EL (cell line): ENCODE measurements around the gene TSPAN4.

ENCODE experiments used
- DNase-seq: peaks from one replicate; pipeline ENCODE4 v3.0.0-alpha.2; 2016

The TSPAN4 gene

DNA sequence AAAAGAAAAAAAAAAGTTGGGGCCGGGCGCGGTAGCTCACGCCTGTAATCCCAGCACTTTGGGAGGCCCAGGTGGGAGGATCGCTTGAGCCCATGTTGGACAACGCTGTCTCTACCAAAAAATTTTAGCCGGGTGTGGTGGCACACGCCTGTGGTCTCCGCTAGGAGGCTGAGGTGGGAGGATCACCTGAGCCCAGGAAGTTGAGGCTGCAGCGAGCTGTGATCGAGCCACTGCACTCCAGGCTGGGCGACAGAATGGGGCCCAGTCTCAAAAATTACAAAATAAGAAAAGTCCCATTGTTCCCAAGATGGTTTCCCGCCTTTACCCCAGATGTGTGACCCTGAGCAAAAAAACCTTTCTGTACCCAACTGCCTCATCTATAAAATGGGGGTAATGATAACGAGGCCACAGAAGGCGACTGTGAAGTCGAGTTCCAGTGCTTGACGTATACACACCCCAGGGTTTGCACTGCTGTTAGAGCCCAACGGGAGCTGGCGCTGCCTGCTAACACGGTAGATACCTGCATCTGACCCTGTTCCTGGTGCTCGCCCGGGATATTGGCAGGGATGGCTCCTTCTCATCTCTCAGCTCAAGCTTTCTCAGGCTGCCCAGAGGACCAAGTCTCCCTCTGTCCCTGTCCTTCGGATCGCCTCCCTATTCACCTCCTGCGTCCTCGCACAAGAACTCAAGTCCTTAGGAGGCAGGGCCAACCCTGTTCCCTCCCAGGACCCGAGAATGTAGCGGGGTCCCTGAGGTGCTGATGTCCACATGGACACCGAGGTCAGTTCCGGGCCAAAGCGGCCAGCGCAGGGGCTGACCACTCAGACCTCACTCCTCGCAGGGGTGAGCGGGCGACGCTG, 34.0 kb upstream of the TSPAN4 start:
- no peak for DNase-seq

DNA sequence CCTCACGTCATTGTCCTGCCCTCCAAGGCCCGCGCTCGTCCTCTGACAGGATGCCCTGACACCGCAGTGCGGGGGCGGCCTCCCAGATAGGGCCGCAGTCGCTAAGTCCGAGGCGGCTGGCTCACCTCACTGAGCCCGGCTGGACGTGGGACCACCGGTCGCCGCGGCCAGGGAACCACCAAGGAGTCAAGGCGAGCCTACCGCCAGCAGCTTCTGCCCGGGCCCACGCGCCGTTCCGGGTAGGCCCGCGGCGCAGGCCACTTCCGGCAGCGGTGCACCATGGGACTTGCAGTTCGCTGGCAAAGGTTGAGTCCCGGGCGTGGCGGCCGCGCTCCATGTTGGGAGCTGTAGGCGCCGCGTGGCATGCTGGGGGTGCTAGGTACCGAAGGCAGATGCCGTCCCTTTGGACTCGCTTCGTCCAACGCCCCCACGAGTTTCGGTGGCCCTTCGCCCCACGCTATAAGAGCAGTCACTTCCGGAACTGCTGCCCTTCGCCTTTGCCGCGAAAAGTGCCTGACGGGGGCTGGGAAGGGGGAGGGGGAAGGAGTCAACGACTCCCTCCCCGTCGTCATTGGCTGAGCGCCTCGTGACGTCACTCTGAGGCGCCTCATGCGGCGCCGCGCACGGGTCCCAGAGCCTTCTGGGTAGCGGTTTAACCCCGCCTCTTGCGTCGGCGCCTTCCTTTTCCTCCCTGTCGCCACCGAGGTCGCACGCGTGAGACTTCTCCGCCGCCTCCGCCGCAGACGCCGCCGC, 33.2 kb upstream of the TSPAN4 start, which contains the start of gene RPLP2:
Gene RPLP2, plus strand, starts transcription at position 681 of the 753 bp plus-strand sequence. CDS start 268 bp downstream, outside the sequence.
- DNase-seq, result peak; percentile 97

DNA sequence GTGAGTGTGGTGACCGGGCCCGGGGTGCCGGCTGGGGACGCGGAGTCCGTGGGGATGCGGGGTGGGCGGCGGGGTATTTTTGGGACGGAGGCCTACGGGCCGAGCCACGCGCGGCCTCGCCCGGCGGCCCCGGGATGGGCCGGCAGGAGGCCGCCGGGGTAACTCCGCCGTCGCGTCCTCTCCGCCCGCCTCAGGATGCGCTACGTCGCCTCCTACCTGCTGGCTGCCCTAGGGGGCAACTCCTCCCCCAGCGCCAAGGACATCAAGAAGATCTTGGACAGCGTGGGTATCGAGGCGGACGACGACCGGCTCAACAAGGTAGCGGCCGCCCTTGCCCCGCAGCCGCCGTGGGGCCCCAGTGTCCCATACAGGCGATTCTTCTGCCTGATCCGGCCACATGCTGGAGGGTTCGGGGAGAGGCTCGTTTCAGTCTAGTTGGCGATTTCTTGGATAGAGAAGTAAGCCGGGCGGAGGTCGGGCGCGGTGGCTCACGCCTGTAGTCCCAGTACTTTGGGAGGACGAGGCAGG, 32.5 kb upstream of the TSPAN4 start:
- DNase-seq, result no peak

DNA sequence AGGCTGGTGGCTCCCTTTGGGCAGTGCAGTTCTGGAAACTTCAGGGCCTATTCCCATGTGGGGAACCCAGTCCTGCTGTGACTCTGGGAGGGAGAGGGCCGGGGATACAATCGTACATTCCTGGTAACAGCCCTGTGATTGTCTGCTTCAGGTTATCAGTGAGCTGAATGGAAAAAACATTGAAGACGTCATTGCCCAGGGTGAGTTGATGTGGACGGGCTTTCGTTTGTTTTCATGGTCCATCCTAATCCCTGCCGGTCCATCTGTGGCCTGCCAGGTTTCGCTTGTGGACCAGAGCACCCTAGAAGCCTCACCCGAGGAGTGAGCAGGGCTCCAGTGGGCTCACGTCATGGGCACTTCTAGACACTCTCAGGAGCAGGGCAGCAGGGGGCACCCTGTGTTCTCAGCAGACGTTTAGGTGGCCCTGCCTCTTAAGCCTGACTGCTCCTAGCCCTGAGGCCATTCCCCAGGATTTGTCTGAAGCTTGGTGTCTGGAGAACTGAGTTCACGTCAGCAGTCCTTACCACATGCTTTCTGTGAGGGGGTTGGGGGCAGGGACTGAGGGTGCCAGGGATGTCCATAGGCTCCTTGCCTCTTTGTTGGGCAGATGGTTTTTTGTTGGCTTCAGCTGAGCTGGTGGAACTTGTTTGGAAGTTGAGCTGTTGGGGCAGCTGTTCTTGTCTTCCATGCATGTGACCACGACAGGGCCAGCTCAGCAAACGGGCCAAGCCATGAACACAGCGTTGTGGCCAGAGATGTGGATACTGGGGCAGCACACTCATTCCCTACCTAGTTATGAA, 31.0 kb upstream of the TSPAN4 start:
- peak; percentile 42 for DNase-seq

DNA sequence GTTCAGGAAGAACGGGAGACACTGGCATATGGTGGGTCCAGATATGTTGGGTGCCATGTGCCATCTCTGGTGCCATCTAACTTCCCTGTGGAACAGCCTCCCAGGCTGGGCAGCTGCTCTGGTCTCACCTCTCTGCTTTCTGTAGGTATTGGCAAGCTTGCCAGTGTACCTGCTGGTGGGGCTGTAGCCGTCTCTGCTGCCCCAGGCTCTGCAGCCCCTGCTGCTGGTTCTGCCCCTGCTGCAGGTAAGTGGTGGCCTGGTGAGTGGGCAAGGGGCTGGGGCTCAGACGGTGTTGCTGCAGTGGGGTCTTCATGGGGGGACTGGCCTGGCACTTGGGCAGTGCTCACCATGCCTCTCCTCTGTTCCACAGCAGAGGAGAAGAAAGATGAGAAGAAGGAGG, 30.3 kb upstream of the TSPAN4 start:
- no peak for DNase-seq

DNA sequence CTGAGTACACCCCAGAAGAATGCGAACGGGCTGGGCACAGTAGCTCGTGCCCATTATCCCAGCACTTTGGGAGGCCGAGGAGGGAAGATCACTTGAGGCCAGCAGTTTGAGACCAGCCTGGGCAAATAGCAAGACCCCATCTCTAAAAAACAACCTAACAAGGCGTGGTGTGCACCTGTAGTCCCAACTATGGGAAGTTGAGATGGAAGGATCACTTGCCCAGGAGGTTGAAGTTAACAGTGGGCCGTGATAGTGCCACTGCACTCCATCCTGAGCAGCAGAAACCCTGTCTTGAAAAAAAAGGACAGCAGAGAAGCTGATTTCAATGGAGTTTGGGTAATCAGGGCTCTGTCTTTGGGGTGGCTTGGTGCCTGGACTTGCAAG, 29.6 kb upstream of the TSPAN4 start:
- no peak for DNase-seq

DNA sequence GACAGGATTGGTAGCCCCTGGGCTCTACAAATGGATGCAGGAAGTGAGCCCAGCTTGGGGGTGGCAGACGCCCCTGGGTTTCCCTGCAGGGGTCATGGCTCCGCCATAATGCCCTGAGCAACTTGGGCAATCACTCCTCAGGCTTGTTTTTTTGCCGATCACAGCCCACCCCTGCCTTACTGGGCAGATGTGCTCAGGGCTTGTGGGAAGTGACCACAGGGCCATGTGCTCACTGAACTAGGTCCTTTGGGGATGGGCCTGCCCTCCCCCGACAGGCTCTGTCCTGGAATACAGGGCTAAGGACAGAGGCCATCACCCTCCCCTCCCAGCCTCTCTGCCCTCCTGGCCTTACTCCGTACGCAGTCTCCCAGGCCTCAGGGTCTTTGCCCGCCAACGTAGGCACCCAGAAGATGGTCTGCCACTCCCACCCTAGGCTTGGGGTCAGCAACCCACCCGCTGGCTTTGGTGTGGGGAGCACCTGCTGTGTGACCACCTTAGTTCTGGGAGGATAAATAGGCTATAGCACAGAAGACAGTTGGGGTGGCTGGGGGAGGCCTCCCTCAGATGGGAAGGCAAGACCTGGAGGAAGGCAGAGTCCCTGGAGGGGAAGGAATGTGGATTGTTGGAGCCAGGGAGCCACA, 29.1 kb upstream of the TSPAN4 start:
- no peak for DNase-seq

DNA sequence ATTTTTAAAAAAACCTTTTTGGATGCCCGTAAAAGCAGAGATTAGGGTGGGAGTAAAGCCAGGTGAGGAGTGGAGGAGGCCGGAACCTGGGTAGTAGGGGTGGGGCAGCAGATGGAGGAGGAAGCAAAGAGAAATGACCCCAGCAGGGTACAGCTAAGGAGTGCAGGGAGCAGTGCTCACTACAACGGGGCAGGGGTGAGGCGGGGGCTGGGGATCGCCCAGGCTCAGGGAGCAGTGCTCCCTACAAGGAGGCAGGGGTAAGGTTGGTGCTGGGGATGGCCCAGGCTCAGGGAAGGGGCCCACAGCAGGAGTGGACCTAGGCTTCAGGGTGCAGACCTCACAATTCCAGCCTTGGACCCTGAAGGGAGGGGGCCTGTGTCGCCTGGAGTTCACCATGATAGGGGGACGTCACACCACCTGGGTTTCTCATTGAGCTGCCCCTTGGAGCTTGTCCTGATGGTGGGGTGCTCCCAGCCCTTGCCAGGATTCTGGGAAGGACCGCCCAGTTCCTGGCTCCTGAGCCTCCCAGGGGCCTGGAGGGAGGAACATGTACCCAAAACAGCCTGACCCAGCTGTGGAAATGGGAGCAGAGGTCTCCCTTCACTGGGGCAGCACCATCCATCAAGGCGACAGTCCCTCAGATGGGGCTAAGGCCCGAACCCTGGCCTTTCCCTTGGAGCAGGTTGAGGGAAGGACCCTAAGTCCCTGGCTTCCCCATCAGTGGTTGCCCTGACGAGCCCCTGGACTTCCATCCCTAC, 26.8 kb upstream of the TSPAN4 start:
- DNase-seq, result no peak

DNA sequence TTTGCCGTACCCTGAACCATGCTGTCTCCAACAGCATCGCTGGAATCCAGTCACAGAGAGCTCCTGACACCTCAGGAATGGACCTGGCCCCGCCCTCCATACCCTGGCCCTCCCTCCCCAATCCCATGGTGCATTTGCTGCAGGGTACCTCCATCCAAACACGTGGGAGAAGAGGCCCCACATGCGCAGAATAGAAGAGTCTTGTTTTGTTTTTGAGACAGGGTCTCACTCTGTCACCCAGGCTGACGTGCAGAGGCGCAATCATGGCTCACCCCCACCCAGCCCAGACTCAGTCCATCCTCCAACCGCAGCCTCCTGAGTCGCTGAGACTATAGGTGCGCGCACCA, 26.2 kb upstream of the TSPAN4 start:
- no peak for DNase-seq

DNA sequence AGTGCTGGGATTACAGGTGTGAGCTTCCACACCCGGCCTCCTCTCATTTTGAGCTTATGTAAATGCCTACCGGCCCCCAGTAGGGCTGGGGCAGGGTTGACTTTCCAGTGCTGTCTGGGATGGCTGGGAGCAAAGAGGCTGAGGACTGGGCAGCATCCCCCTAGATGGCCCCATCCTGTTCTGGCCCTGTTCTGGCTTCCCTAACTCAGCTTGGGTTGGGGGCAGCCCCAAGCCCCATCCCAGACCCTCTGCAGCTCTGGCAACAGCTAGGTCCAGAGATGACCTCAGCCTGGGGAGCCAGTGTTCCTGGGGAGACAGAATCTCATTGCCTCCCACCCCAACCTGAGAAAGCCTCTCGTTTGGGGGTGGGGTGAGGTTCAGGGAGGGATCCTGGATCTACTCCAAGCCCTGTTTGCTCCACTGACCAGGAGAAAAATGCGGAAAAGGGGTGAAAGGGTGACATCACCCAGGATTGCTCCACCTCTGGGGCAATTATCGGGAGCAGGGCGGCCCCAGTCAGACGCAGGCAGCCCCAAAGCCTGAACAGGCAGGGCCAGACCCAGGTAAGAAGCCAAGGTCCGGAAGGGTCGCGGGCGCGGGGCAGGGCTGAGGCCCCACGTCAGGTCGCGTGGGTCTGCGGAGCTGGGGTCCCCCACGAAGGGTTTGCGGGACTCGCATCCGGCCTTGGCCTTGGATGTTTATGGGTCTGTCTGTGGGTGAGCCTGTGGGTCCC, 24.1 kb upstream of the TSPAN4 start, which contains the start of gene PNPLA2:
Gene PNPLA2, plus strand, starts transcription at position 519 of the 733 bp plus-strand sequence. CDS start 805 bp downstream, outside the sequence.
- peak; percentile 79 for DNase-seq

DNA sequence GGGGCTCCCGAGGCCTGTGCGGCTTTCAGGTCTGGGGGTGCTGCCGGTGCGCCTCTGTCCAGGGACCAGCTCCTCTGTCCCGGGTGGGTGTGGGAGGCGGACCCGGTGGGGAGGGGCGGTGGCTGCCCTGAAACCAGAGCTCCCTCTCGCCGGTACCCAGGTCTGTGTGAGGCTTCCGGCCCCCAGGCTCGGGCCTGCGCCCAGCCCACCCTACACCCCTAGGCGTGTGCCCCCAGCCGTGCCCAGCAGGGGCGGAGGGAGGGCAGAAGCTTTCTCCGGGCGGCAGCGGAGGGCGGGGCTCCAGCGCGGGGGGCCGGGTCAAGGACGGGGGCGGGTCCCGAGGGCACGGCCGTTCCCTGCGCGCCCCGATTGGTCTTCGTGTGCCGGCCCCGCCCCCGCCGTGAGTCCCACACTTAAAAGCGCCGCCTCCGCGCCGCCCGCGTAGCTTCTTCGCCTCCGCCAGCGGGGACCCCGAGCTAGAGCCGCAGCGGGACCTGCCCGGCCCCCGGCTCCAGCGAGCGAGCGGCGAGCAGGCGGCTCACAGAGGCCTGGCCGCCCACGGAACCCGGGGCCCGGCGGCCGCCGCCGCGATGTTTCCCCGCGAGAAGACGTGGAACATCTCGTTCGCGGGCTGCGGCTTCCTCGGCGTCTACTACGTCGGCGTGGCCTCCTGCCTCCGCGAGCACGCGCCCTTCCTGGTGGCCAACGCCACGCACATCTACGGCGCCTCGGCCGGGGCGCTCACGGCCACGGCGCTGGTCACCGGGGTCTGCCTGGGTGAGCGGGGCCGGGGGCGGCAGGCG, 23.3 kb upstream of the TSPAN4 start:
- DNase-seq, result peak; percentile 89

DNA sequence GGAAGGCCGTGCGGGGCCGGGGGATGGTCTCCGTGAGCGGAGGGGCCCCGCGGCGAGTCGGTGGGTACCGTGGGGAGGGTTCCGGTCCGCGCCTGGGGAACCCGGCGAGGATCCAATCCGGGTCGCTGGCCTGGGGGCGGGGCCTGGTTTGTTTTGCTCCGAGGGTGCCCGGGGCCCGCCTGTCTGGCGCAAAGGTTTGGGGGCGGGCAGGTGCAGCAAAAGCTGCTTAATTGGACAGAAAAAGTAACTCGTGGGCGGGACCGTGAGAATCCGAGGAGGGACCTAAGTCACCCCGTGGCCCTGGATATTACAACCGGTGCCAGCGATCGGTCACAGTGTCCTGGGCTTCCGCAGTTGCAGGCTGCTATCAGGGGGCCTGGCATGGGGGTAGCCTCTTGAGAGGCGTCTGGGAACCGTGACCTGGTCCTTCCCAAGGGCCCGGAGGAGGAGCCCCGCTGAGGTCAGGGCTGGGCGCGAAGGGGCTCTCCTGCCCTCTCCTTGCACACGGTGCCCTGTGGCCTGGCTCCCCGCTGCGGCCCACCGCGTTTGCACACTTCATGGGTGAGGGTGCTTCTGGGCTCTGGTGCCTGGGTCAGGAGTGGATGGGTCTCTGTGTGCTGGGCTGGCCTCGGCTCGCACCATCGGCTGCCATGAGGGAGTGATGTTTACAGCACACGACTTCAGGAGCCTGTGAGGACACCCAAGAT, 22.6 kb upstream of the TSPAN4 start:
- peak; percentile 84 for DNase-seq

DNA sequence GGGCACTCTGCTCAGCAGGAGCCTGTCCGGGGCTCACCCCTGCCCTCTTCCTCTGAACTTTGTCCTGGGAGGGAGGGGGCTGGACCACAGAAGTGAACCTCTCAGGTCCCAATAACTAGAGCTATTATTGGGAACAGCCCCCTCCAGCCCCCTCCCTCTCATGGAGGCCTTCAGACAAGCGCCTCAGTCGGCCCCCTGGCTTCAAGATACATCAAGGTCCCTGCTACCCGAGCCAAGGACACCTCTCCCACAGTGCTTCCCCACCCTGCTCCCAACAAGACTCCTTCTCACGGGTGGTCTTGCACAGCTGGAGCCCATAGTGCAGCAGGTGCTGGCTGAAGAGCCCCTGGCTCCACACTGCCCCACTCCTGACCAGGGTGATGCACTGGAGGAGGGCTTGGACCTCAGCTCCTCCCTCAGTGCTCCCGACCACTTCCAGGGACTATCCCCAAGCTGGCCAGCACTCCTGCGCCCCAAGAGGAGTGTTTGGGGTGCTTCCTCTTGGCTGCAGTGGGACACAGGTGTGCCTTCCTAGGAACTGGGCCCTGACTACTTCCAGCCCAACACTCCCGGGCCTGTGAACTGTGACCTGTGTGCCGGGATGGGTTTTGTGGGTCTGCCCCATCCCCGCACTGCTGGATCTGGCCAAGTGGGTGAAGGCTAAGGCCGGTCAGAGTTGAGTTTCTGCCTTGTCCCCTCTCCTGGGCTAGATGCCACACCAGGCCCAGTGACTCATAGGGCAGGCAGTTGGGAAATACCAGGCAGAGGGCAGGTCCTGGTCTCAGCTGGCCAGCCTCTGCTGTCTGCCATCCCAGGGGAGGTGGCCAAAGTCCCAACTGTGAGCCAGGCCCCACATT, 21.8 kb upstream of the TSPAN4 start:
- DNase-seq, result peak; percentile 81

DNA sequence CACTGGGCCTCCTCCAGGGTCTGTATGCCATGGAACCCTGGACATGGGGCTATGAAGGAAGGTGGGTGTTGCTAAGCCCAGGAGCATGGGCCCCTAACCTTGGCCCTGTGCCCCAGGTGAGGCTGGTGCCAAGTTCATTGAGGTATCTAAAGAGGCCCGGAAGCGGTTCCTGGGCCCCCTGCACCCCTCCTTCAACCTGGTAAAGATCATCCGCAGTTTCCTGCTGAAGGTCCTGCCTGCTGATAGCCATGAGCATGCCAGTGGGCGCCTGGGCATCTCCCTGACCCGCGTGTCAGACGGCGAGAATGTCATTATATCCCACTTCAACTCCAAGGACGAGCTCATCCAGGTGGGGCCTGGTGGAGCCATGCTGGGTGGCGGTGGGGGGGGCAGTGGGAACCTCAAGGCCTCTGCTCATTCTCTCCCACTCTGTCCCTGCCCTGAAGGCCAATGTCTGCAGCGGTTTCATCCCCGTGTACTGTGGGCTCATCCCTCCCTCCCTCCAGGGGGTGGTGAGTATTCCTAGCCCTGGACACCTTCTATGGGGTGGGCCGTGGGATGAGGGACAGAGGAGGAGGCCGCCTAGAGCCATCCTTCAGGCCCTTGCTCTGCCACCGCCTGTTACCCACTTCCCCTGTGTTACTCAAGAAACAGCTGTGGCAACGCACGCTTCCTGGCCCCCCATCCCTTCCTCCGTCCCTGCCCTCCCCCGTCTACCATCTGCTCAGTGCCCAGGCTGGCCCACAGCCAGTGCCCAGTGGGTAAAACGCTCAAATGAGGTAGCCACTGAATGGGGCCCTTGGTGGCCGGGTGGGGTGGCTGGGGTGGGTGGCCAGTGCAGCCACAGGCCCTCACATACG, 20.9 kb upstream of the TSPAN4 start:
- no peak for DNase-seq

DNA sequence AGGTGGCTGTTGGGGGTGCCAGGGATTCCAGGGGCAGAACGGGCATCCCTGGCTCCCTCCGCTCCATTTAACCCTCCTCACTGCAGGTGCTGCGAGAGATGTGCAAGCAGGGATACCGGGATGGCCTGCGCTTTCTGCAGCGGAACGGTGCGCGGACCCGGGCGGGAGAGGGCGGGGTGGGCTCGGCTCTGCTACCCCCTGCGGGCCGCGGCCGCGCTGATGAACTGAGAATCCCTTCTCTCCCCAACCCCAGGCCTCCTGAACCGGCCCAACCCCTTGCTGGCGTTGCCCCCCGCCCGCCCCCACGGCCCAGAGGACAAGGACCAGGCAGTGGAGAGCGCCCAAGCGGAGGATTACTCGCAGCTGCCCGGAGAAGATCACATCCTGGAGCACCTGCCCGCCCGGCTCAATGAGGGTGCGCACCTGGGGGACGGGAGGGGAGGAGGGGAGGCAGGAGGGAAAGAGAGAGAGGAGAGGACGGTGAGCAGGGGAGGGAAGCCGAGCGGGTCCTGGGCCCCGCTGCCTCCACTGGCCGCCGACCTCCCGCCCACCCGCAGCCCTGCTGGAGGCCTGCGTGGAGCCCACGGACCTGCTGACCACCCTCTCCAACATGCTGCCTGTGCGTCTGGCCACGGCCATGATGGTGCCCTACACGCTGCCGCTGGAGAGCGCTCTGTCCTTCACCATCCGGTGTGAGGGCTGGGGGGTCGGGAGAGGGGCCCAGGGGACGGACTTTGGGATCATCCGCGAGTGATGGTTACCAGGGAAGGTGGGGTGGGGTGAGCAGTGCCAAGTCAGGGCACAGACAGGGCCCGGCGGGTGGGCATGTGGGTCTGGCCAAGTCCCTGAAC, 19.0 kb upstream of the TSPAN4 start:
- DNase-seq, result no peak

DNA sequence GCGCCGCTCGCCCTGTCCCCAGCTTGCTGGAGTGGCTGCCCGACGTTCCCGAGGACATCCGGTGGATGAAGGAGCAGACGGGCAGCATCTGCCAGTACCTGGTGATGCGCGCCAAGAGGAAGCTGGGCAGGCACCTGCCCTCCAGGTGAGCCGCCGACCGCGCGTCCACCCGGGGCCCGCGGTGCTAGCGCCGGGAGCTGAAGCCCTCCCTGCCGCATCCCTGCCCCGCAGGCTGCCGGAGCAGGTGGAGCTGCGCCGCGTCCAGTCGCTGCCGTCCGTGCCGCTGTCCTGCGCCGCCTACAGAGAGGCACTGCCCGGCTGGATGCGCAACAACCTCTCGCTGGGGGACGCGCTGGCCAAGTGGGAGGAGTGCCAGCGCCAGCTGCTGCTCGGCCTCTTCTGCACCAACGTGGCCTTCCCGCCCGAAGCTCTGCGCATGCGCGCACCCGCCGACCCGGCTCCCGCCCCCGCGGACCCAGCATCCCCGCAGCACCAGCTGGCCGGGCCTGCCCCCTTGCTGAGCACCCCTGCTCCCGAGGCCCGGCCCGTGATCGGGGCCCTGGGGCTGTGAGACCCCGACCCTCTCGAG, 18.3 kb upstream of the TSPAN4 start:
- DNase-seq, result no peak
